ENCODE measurements around the gene WDTC1. TPM values are rescaled to one million over a fixed set of nuclear protein-coding genes. Genes with fewer than 3 reads are reported as not detected.

The WDTC1 gene
- total RNA-seq, 1 donor from 2014 or later: 36.0 TPM

- no peaks in the 10 kb centered on the region for H3K9me3 Mint-ChIP-seq (ENCODE audit: unreplicated experiment)
- peak overlapping the region; percentile 76 for H3K4me3 Mint-ChIP-seq (ENCODE audit: unreplicated experiment)
- peaks cover 8% of the 10 kb centered on the region for H3K27me3 Mint-ChIP-seq (ENCODE audit: unreplicated experiment)
- peaks cover 12% of the 10 kb centered on the region for H3K4me1 Mint-ChIP-seq (ENCODE audit: unreplicated experiment)
- DNase-seq (ENCODE audit: low spot score): no peak
- TF ChIP-seq, protein P1, sequence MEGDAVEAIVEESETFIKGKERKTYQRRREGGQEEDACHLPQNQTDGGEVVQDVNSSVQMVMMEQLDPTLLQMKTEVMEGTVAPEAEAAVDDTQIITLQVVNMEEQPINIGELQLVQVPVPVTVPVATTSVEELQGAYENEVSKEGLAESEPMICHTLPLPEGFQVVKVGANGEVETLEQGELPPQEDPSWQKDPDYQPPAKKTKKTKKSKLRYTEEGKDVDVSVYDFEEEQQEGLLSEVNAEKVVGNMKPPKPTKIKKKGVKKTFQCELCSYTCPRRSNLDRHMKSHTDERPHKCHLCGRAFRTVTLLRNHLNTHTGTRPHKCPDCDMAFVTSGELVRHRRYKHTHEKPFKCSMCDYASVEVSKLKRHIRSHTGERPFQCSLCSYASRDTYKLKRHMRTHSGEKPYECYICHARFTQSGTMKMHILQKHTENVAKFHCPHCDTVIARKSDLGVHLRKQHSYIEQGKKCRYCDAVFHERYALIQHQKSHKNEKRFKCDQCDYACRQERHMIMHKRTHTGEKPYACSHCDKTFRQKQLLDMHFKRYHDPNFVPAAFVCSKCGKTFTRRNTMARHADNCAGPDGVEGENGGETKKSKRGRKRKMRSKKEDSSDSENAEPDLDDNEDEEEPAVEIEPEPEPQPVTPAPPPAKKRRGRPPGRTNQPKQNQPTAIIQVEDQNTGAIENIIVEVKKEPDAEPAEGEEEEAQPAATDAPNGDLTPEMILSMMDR (IDR thresholded peaks at IDR 0.05; ENCODE audit: unreplicated experiment): no peak
- peak overlapping the region; percentile 74 for H3K27ac Mint-ChIP-seq (ENCODE audit: unreplicated experiment)
- H3K36me3 Mint-ChIP-seq (ENCODE audit: low read depth, unreplicated experiment): peaks cover 20% of the 10 kb centered on the region
Observed at GRCh38 chr1:27298632-27299384, 64.4 kb downstream of the WDTC1 start.

GRCh38 chr1:27299385-27300271 lies 65.2 kb downstream of the WDTC1 start:
- no peak for DNase-seq (ENCODE audit: low spot score)
- peaks cover 12% of the 10 kb centered on the region for H3K4me1 Mint-ChIP-seq (ENCODE audit: unreplicated experiment)
- TF ChIP-seq, protein P1 (IDR thresholded peaks at IDR 0.05; ENCODE audit: unreplicated experiment): no peak
- peaks cover 23% of the 10 kb centered on the region for H3K36me3 Mint-ChIP-seq (ENCODE audit: low read depth, unreplicated experiment)
- no peaks in the 10 kb centered on the region for H3K9me3 Mint-ChIP-seq (ENCODE audit: unreplicated experiment)
- peak overlapping the region; percentile 74 for H3K27ac Mint-ChIP-seq (ENCODE audit: unreplicated experiment)
- H3K4me3 Mint-ChIP-seq (ENCODE audit: unreplicated experiment): peak overlapping the region; percentile 76
- peaks cover 8% of the 10 kb centered on the region for H3K27me3 Mint-ChIP-seq (ENCODE audit: unreplicated experiment)

DNA sequence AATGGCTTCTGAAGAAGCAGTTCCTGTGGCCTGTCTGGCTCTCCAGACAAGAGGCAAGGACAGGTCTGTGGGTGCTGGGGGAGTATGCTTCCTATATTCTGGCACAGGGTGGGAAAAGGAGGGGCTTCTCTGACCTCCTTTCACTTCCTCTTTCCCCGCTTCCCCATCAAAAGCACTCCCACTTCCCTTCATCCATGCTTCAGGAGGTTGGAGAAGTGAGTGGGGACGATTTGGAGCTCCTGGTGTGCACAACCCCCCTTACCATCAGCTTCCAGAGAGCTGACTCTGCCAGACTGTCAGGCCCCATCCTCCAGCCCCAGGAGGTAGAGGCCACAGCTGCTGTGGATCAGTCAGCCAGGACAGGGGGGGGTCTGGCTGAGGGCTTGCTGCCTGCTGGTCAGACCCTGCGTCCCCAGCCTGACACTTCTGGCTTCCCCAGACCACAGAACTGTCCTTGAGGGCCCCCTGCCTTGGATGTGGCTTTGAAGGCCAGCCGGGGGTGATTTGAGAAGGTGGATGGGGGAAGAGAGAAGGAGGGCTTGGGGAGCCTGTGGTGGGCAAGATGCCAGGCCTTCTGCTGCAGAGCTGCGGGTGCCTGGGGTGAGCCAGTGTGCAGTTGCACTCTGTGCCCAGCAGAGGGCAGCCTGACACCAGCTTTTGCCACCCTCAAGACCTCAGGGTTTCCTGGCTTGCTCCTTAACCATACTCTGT lies 66.1 kb downstream of the WDTC1 start:
- H3K4me1 Mint-ChIP-seq (ENCODE audit: unreplicated experiment): peaks cover 12% of the 10 kb centered on the region
- no peak overlapping the region for H3K4me3 Mint-ChIP-seq (ENCODE audit: unreplicated experiment)
- TF ChIP-seq, protein P1 (IDR thresholded peaks at IDR 0.05; ENCODE audit: unreplicated experiment): peak; percentile 99
- no peaks in the 10 kb centered on the region for H3K9me3 Mint-ChIP-seq (ENCODE audit: unreplicated experiment)
- DNase-seq (ENCODE audit: low spot score): peak; percentile 85
- H3K36me3 Mint-ChIP-seq (ENCODE audit: low read depth, unreplicated experiment): peaks cover 20% of the 10 kb centered on the region
- H3K27ac Mint-ChIP-seq (ENCODE audit: unreplicated experiment): no peak overlapping the region
- peaks cover 8% of the 10 kb centered on the region for H3K27me3 Mint-ChIP-seq (ENCODE audit: unreplicated experiment)

GRCh38 chr1:27301052-27301422 lies 66.6 kb downstream of the WDTC1 start:
- DNase-seq (ENCODE audit: low spot score): no peak
- H3K4me3 Mint-ChIP-seq (ENCODE audit: unreplicated experiment): no peak overlapping the region
- peaks cover 19% of the 10 kb centered on the region for H3K36me3 Mint-ChIP-seq (ENCODE audit: low read depth, unreplicated experiment)
- peaks cover 12% of the 10 kb centered on the region for H3K4me1 Mint-ChIP-seq (ENCODE audit: unreplicated experiment)
- TF ChIP-seq, protein P1 (IDR thresholded peaks at IDR 0.05; ENCODE audit: unreplicated experiment): peak; percentile 47
- H3K9me3 Mint-ChIP-seq (ENCODE audit: unreplicated experiment): no peaks in the 10 kb centered on the region
- H3K27ac Mint-ChIP-seq (ENCODE audit: unreplicated experiment): no peak overlapping the region
- H3K27me3 Mint-ChIP-seq (ENCODE audit: unreplicated experiment): peaks cover 8% of the 10 kb centered on the region
